ENCODE results near the gene TFB2M.

The TFB2M gene

DNA sequence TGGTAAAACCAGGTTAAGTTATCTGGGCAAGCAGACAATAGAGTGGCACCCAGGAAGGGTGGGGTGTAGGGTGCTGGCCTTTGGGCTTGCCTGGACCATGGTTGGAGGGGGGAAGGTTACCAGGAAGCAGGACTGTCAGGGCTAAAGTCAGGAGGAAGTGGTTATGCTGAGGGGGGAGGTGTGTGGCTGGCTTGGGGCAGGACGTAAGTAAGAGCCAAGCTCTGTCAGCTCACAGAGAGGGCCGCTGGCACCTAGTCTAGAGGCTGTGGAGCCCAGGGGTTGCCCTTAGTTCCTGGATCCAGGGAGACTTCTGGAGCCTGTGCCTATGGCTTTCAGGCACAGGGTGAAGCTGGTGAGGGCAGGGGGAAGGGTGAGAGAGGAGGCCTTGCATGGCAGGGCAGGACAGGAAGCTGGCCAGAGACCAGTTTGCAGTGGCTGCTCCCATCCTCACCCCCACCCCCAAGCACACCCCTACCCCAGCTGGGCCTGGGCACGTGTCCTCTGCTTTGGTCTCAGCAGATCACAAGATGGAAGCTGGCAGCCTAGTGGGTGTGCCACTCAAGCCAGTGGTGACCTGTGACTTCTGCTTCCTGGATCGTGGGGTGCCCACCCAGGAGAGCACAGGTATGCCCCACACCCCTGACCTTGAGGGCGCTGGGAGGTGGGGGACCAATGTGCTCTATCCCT is 38.5 kb downstream of the TFB2M start:
- H3K36me3 ChIP-seq (ENCODE audit: control insufficient read depth, insufficient read depth, low read length) = no peaks in the 10 kb centered on the region
- H3K4me1 ChIP-seq (ENCODE audit: control insufficient read depth, insufficient read depth, low read length) = no peaks in the 10 kb centered on the region
- no peaks in the 10 kb centered on the region for H3K27me3 ChIP-seq (ENCODE audit: control insufficient read depth, insufficient read depth, low read length)
- H3K4me3 ChIP-seq (ENCODE audit: low read depth, low read length) = no peak overlapping the region
- no peak overlapping the region for H3K27ac ChIP-seq (ENCODE audit: low read depth, low read length)
- peaks cover 18% of the 10 kb centered on the region for H3K9me3 ChIP-seq (ENCODE audit: control insufficient read depth, insufficient read depth, low read length)
- no peak overlapping the region for H3K9ac ChIP-seq (ENCODE audit: low read depth, low read length)

DNA sequence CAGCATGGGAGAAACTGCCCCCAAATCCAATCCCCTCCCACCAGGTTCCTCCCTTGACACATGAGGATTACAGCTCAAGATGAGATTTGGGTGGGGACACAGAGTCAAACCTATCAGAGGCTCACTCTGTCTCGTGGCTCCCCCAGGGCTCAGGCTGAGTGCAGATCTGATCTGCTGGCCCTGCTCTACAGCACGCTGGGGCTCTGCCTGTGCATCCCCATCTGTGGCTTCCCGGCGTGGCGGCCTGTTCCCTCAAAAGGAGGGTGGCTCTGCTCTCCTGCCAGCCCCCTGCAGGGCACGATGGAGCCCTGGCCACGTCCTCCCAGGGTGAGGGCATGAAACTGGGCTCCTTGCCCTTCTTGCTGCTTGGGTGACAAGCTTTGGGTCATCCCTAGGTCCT is 39.1 kb downstream of the TFB2M start:
- no peaks in the 10 kb centered on the region for H3K4me1 ChIP-seq (ENCODE audit: control insufficient read depth, insufficient read depth, low read length)
- no peak overlapping the region for H3K27ac ChIP-seq (ENCODE audit: low read depth, low read length)
- no peaks in the 10 kb centered on the region for H3K36me3 ChIP-seq (ENCODE audit: control insufficient read depth, insufficient read depth, low read length)
- H3K27me3 ChIP-seq (ENCODE audit: control insufficient read depth, insufficient read depth, low read length) = no peaks in the 10 kb centered on the region
- no peak overlapping the region for H3K4me3 ChIP-seq (ENCODE audit: low read depth, low read length)
- H3K9ac ChIP-seq (ENCODE audit: low read depth, low read length) = no peak overlapping the region
- peaks cover 17% of the 10 kb centered on the region for H3K9me3 ChIP-seq (ENCODE audit: control insufficient read depth, insufficient read depth, low read length)

DNA sequence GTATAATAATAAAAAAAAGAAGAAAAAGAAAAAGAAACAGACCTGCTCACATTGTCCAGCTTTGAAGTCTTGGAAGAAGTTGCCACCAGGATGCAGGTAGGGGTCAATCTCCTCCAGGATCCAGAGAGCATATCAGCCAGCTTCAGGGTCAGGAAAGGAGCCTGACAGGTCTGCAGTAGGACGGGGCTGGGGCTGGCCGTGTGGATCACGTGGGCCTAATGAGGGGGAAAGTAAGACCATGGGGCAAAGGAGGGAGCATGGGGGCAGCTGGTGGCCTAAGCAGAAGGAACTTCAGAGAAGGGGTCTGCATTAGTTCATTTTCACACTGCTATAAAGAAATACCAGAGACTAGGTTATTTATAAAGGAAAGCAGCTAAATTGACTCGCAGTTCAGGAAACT is 39.7 kb downstream of the TFB2M start:
- Histone ChIP-seq H3K4me1 (ENCODE audit: control insufficient read depth, insufficient read depth, low read length) (no peaks in the 10 kb centered on the region), H3K9ac (ENCODE audit: low read depth, low read length) (no peak overlapping the region), H3K27ac (ENCODE audit: low read depth, low read length) (no peak overlapping the region), H3K27me3 (ENCODE audit: control insufficient read depth, insufficient read depth, low read length) (no peaks in the 10 kb centered on the region), H3K9me3 (ENCODE audit: control insufficient read depth, insufficient read depth, low read length) (peaks cover 16% of the 10 kb centered on the region), H3K4me3 (ENCODE audit: low read depth, low read length) (no peak overlapping the region), H3K36me3 (ENCODE audit: control insufficient read depth, insufficient read depth, low read length) (no peaks in the 10 kb centered on the region)

DNA sequence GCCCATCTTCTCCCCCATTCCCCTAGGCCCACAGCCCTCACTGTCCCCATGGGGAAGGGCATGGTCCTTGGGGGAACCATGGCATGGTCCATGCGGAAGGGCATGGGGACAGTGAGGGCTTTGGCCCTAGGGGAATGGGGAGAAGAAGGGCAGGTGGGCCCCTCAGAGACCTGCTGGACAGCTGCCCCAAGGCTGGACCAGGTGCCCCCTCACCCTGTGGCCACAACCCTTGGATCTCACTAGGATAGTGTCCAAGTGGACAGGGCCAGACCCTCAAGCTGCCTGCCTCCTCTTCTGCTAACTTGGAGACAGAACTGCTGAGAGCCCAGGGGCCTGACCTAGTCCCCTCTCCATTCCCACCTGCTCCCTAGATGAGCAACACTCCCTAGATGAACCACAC is 46.5 kb downstream of the TFB2M start:
- Histone ChIP-seq H3K9ac (ENCODE audit: low read depth, low read length) (no peak overlapping the region), H3K4me1 (ENCODE audit: control insufficient read depth, insufficient read depth, low read length) (no peaks in the 10 kb centered on the region), H3K36me3 (ENCODE audit: control insufficient read depth, insufficient read depth, low read length) (no peaks in the 10 kb centered on the region), H3K9me3 (ENCODE audit: control insufficient read depth, insufficient read depth, low read length) (peaks cover 25% of the 10 kb centered on the region), H3K27me3 (ENCODE audit: control insufficient read depth, insufficient read depth, low read length) (no peaks in the 10 kb centered on the region), H3K27ac (ENCODE audit: low read depth, low read length) (no peak overlapping the region), H3K4me3 (ENCODE audit: low read depth, low read length) (no peak overlapping the region)

DNA sequence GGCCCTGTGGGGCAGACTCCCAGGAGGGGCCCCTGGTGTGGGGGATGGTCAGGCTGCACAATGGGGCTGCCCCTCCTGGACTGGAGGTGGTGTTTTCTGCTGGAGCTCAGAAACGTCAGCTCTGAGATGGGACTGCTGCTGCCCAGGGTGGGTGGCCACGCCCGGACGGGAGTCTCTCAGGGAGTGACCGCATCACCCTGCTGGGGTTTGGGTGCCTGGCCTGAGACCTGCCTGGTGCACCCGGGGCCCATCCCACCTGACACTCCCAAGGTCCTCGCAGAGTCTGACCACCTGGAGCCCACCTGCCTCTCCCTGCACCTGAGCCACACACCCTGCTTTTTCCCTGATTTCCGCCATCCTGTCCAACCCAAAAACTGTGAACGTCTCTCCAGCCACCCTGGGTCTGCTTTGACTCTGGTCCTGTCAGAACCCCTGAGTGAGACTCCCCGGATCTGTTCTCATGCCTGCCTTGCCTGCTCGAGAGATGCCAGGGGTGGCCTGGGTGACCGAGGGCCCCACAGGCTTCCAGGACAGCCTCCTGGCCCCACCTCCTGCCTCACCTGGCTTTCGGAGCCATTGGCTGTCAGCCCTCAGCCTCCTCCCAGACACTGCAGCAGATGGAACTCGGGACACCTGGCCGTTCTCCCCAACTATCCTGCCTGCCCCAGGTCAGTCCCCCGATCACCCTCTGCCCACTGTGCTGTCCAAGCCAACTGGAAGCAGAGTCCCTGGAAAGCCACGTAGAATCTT is 47.4 kb downstream of the TFB2M start:
- Histone ChIP-seq H3K4me1 (ENCODE audit: control insufficient read depth, insufficient read depth, low read length) (no peaks in the 10 kb centered on the region), H3K36me3 (ENCODE audit: control insufficient read depth, insufficient read depth, low read length) (no peaks in the 10 kb centered on the region), H3K27me3 (ENCODE audit: control insufficient read depth, insufficient read depth, low read length) (no peaks in the 10 kb centered on the region), H3K9ac (ENCODE audit: low read depth, low read length) (no peak overlapping the region), H3K4me3 (ENCODE audit: low read depth, low read length) (no peak overlapping the region), H3K27ac (ENCODE audit: low read depth, low read length) (no peak overlapping the region), H3K9me3 (ENCODE audit: control insufficient read depth, insufficient read depth, low read length) (peaks cover 27% of the 10 kb centered on the region)

DNA sequence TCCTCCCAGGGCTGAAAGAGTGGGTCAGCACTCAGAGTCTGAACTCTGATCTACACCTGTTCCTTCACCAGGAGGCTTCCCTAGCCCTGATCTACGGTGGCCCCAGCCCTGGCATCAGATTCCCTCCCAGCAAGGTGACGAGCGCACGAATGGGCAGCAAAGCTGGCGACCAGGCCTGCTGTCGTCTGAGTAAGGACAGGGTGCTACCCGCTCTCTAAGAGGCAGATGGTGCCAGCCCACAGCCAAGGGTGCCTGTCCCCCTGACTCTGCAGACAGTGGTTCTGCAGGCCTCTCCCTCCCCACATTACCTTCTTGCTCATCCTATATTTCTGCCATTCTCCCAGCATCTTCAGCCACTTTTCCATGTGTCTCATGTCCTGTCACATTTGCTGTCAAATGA is 48.7 kb downstream of the TFB2M start:
- H3K4me3 ChIP-seq (ENCODE audit: low read depth, low read length) = no peak overlapping the region
- no peaks in the 10 kb centered on the region for H3K4me1 ChIP-seq (ENCODE audit: control insufficient read depth, insufficient read depth, low read length)
- H3K27me3 ChIP-seq (ENCODE audit: control insufficient read depth, insufficient read depth, low read length) = no peaks in the 10 kb centered on the region
- H3K9ac ChIP-seq (ENCODE audit: low read depth, low read length) = no peak overlapping the region
- no peaks in the 10 kb centered on the region for H3K36me3 ChIP-seq (ENCODE audit: control insufficient read depth, insufficient read depth, low read length)
- peaks cover 28% of the 10 kb centered on the region for H3K9me3 ChIP-seq (ENCODE audit: control insufficient read depth, insufficient read depth, low read length)
- no peak overlapping the region for H3K27ac ChIP-seq (ENCODE audit: low read depth, low read length)

DNA sequence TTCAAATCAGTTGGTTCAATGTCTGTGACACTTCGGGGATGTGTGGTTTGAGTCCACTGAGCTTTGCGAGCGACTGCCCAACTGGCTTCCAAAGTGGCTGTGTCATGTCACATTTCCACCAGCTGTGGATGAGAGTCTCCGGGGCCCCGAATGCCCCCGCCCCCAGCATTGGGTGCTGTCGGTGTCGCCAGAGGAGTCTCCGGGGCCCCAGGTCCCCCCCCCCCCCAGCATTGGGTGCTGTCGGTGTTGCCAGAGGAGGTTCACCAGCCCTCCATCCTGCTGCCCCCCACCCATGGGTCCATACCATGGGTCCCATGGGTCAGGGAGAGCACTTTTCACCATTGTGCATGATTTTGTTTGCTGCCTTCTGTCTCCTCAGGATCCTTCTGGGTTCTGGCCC is 49.9 kb downstream of the TFB2M start:
- no peaks in the 10 kb centered on the region for H3K27me3 ChIP-seq (ENCODE audit: control insufficient read depth, insufficient read depth, low read length)
- no peak overlapping the region for H3K9ac ChIP-seq (ENCODE audit: low read depth, low read length)
- no peaks in the 10 kb centered on the region for H3K36me3 ChIP-seq (ENCODE audit: control insufficient read depth, insufficient read depth, low read length)
- peaks cover 28% of the 10 kb centered on the region for H3K9me3 ChIP-seq (ENCODE audit: control insufficient read depth, insufficient read depth, low read length)
- no peak overlapping the region for H3K27ac ChIP-seq (ENCODE audit: low read depth, low read length)
- no peaks in the 10 kb centered on the region for H3K4me1 ChIP-seq (ENCODE audit: control insufficient read depth, insufficient read depth, low read length)
- H3K4me3 ChIP-seq (ENCODE audit: low read depth, low read length) = no peak overlapping the region

DNA sequence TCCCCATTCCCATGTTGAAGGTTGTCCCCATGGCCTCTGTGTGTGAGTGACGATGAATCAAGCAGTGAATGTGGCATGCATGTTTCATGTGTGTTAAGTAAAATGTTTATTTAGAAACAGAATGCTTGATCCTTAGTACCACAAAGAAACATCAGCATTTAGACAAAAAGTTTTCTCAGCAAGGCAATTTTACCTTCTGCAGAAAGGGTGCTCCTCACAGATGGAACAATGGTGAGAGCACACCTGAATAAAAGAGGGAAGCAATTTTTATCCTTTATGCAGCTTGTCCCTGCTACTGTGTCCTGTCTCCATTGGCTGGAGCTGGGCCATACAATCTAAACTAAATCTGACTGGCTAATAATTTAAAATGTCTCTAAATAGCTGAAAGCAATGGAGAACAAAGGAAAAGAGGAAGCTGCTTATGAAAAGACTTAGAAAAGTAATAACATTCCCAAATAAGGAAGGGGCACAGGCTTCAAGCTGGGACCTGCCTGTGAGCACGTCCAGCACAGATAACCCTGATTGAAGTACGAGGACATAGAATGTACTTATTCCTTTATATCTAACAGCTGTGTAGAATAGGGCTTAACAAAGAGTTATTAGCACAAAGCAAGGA is 50.6 kb downstream of the TFB2M start:
- Histone ChIP-seq H3K4me3 (ENCODE audit: low read depth, low read length) (no peak overlapping the region), H3K4me1 (ENCODE audit: control insufficient read depth, insufficient read depth, low read length) (no peaks in the 10 kb centered on the region), H3K27ac (ENCODE audit: low read depth, low read length) (no peak overlapping the region), H3K27me3 (ENCODE audit: control insufficient read depth, insufficient read depth, low read length) (no peaks in the 10 kb centered on the region), H3K9me3 (ENCODE audit: control insufficient read depth, insufficient read depth, low read length) (peaks cover 28% of the 10 kb centered on the region), H3K9ac (ENCODE audit: low read depth, low read length) (no peak overlapping the region), H3K36me3 (ENCODE audit: control insufficient read depth, insufficient read depth, low read length) (no peaks in the 10 kb centered on the region)

DNA sequence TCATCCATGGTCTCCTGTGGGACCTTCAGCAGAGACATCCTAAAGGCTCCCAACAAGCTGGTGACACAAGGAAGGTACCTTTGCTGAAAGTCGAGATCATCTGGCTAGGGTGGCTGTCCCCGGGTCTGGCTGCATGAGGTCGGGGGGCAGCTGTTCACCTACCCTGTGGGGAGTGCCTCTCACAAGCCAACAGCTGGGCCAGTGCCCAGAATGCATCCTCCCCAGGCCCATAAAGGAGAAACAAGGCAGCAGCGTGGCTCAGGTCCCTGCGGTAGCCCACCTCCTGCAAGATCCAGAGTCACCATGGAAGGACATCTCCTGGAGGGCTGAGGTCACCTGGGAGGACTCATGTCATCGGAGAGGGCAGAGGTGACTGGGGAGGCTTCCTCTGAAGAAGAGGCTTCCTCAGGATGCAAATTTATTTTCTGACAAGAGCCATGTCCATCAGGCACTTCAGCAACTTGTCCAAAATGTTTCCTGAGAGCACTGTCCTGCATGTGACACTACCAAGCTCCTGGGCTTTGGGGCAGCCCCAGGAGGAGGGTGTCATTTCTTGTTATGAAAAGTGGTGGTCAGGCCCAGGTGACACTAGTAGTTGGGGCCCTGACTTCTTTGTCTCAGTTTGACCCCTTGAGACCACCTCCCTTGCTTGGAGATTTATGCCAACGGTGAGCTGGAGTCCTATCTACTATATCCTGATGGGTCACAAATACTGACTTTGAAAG is 52.3 kb downstream of the TFB2M start:
- Histone ChIP-seq H3K9me3 (ENCODE audit: control insufficient read depth, insufficient read depth, low read length) (peaks cover 28% of the 10 kb centered on the region), H3K4me1 (ENCODE audit: control insufficient read depth, insufficient read depth, low read length) (no peaks in the 10 kb centered on the region), H3K36me3 (ENCODE audit: control insufficient read depth, insufficient read depth, low read length) (no peaks in the 10 kb centered on the region), H3K4me3 (ENCODE audit: low read depth, low read length) (no peak overlapping the region), H3K27me3 (ENCODE audit: control insufficient read depth, insufficient read depth, low read length) (no peaks in the 10 kb centered on the region), H3K27ac (ENCODE audit: low read depth, low read length) (no peak overlapping the region), H3K9ac (ENCODE audit: low read depth, low read length) (no peak overlapping the region)

DNA sequence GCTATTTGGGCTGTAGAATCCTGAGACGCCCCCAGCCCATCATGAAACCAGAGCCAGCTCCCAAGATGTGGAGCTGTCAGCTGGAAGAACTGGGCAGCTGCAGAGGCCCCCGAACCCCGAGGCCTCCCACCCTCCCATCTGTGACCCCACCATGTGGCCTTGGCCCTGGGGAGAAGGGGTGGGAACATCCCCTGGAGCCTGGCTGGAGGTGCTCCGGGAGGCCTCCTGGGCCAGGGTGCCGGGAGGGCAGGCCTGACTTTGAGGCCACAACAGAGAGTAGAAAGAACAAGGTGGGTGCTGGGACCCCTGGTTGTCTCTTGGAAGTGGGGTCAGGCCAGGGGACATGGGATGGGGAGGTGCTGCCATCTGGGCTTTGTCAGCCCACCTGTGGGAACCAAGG is 53.0 kb downstream of the TFB2M start:
- no peaks in the 10 kb centered on the region for H3K4me1 ChIP-seq (ENCODE audit: control insufficient read depth, insufficient read depth, low read length)
- no peaks in the 10 kb centered on the region for H3K27me3 ChIP-seq (ENCODE audit: control insufficient read depth, insufficient read depth, low read length)
- H3K4me3 ChIP-seq (ENCODE audit: low read depth, low read length) = no peak overlapping the region
- no peaks in the 10 kb centered on the region for H3K36me3 ChIP-seq (ENCODE audit: control insufficient read depth, insufficient read depth, low read length)
- peaks cover 28% of the 10 kb centered on the region for H3K9me3 ChIP-seq (ENCODE audit: control insufficient read depth, insufficient read depth, low read length)
- no peak overlapping the region for H3K27ac ChIP-seq (ENCODE audit: low read depth, low read length)
- no peak overlapping the region for H3K9ac ChIP-seq (ENCODE audit: low read depth, low read length)

DNA sequence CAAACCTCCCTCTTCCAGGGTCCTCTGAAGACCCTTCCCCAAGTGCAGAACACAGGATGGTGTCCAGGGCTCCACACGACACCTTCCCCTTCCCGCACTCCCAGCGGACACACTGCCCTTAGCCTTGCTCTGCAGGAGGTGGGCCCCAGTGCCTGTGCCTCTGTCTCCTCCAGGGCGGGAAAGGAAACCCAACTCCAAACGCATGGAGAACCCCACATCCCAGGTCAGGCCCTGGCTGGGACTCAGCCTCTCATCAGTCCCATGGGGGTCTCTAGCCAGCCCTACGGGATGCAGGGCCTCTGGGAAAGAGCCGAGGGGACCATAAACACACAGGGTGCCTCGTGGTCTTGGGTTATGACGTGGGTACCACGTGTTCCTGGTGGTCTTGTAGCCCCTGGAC is 53.4 kb downstream of the TFB2M start:
- no peak overlapping the region for H3K4me3 ChIP-seq (ENCODE audit: low read depth, low read length)

More for the DNA sequence above, 53.4 kb downstream of the TFB2M start:
- H3K36me3 ChIP-seq (ENCODE audit: control insufficient read depth, insufficient read depth, low read length) = no peaks in the 10 kb centered on the region
- H3K9ac ChIP-seq (ENCODE audit: low read depth, low read length) = no peak overlapping the region
- peaks cover 26% of the 10 kb centered on the region for H3K9me3 ChIP-seq (ENCODE audit: control insufficient read depth, insufficient read depth, low read length)
- no peak overlapping the region for H3K27ac ChIP-seq (ENCODE audit: low read depth, low read length)
- no peaks in the 10 kb centered on the region for H3K4me1 ChIP-seq (ENCODE audit: control insufficient read depth, insufficient read depth, low read length)
- no peaks in the 10 kb centered on the region for H3K27me3 ChIP-seq (ENCODE audit: control insufficient read depth, insufficient read depth, low read length)
